HTERT RPE-1 (cell line): Measurements from ENCODE around the gene CEP57L1.
"Not testable (repeated sequence)": the region's sequence is repeated elsewhere in the genome, so short reads cannot be mapped to it uniquely, and the experiment has no call there.

Experiments
- in situ Hi-C: fragments of 300-500 bp; cut with MboI; formaldehyde crosslinking; loops from 4 replicates; pipeline ENCODE4 v1.14.3; 2020; ENCODE audit warnings: low sequenced_read_pairs

The CEP57L1 gene

GRCh38 chr6:109167562-109167961 lies 72.3 kb downstream of the CEP57L1 start:
- in situ Hi-C loops, result no loop called here

- in situ Hi-C loops, result no loop called here
Measured at GRCh38 chr6:109170333-109170732, 75.0 kb downstream of the CEP57L1 start.

- in situ Hi-C loops, result no loop called here
Measured at GRCh38 chr6:109172101-109172746, 76.9 kb downstream of the CEP57L1 start.

GRCh38 chr6:109174916-109175315 lies 79.6 kb downstream of the CEP57L1 start:
- in situ Hi-C loops, result no loop called here

- in situ Hi-C loops, result no loop called here
Measured at GRCh38 chr6:109178921-109179320, 83.6 kb downstream of the CEP57L1 start.

- in situ Hi-C loops, result no loop called here
Measured at GRCh38 chr6:109179507-109179906, 84.2 kb downstream of the CEP57L1 start.

GRCh38 chr6:109182578-109182977 lies 87.3 kb downstream of the CEP57L1 start:
- in situ Hi-C loops, result no loop called here

GRCh38 chr6:109183109-109183650 lies 87.9 kb downstream of the CEP57L1 start:
- in situ Hi-C loops, result no loop called here

GRCh38 chr6:109184638-109185037 lies 89.3 kb downstream of the CEP57L1 start:
- in situ Hi-C loops, result no loop called here

- in situ Hi-C loops, result no loop called here
Measured at GRCh38 chr6:109186012-109186411, 90.7 kb downstream of the CEP57L1 start.

- in situ Hi-C loops, result no loop called here
Measured at GRCh38 chr6:109187399-109188114, 92.2 kb downstream of the CEP57L1 start.

- in situ Hi-C loops, result no loop called here
Measured at GRCh38 chr6:109188115-109188411, 92.8 kb downstream of the CEP57L1 start.

GRCh38 chr6:109191368-109191767 lies 96.1 kb downstream of the CEP57L1 start:
- in situ Hi-C loops, result not testable (repeated sequence)

GRCh38 chr6:109192865-109193264 lies 97.6 kb downstream of the CEP57L1 start:
- in situ Hi-C loops, result no loop called here

GRCh38 chr6:109194880-109195279 lies 99.6 kb downstream of the CEP57L1 start:
- in situ Hi-C loops, result no loop called here

GRCh38 chr6:109197061-109197460 lies 101.8 kb downstream of the CEP57L1 start:
- in situ Hi-C loops, result no loop called here

GRCh38 chr6:109202409-109203264 lies 107.3 kb downstream of the CEP57L1 start:
- in situ Hi-C loops, result no loop called here

GRCh38 chr6:109204511-109204910 lies 109.2 kb downstream of the CEP57L1 start:
- in situ Hi-C loops, result no loop called here

- in situ Hi-C loops, result no loop called here
Measured at GRCh38 chr6:109212683-109213082, 117.4 kb downstream of the CEP57L1 start.
